GM18498 (cell line): ENCODE data around the gene PDZD2.
A peak's percentile ranks its signal among the peaks of the same experiment; 100 is the strongest.

Source experiments
- ATAC-seq: cut with Tn5 transposase; IDR thresholded peaks from one replicate; pipeline ENCODE4 v1.9.1; 2021; ENCODE audit warnings: mild to moderate bottlenecking, moderate library complexity; ENCODE audit not compliant: unreplicated experiment

The PDZD2 gene

GRCh38 chr5:32156635-32157034 lies 517.7 kb downstream of the PDZD2 start:
- no peak for ATAC-seq

- no peak for ATAC-seq
These were observed 518.1 kb downstream of the PDZD2 start for GRCh38 chr5:32157078-32157477.

GRCh38 chr5:32158679-32158975 lies 519.7 kb downstream of the PDZD2 start:
- no peak for ATAC-seq

GRCh38 chr5:32159328-32160072 lies 520.6 kb downstream of the PDZD2 start:
- peak; percentile 42 for ATAC-seq

- no peak for ATAC-seq
These were observed 521.3 kb downstream of the PDZD2 start for GRCh38 chr5:32160228-32160627.
